Hepatic stellate cell (primary cell): ENCODE data around the gene IL17F.
"Not testable (repeated sequence)": the region's sequence is repeated elsewhere in the genome, so short reads cannot be mapped to it uniquely, and the experiment has no call there.

Experiments used
- DNase-seq: peaks from one replicate; pipeline ENCODE4 v3.0.0; 2011; ENCODE audit warnings: low spot score

IL17F gene

DNA sequence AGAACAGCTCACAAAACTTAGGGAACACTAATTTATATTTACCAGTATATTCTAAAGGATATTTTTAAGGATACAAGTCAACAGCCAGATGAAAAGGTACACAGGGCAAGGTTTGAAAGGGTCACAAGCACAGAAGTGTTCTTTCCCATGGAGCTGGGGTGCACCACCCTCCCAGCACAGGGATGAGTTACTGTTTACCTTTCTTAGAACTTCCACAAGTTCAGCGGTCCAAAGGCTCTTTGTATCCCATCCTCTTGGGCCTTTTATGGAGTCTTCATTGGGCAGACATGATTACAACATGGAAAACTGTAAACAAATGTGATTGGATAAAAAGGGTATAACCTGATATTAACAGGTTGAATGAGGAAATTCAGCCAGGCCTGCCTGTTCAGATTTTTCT lies 1.1 kb upstream of the IL17F start:
- no peak for DNase-seq

DNA sequence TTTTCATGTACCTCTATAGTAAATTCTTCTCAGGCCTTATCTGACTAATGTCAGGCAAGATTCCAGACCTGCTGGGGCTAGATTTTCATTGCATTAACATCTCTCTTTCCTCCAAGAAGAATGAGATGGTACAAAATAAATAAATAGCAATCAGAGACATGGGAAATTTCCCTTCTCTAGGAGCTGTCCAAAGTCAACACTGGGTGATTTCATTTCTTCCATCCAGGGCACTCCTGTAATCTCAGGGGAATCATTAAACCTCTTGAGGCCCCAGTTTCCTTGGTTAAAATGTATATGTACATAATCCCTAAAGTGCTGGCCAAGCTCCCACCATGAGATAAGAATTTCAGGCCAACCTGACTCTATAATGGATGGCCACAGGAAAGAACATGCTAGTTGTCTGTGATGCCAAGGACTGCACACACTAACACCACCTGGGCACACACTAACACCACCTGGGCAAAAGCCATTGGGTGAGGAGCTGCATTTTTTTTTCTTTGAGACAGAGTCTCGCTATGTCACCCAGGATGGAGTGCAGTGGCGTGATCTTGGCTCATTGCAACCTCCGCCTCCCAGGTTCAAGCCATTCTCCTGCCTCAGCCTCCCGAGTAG lies 912 bp downstream of the IL17F start:
- DNase-seq, result no peak

DNA sequence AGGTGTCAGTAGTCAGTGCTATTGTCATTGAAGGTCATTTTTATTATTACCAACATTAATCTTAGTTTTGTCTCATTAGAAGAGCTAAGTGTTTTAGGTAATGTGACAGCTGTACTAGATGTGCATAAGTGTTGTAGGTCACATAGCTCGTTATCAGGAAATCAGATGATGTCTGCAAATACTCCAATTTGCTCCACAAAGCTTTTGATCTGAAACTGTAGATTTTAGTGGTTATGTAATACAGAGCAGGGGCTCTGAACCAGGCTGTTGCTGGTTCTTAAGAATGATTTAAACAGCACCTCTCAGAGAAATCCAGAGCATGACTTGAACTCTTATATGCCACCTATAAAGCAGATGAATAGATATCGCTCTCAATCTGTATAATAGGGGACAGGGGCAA lies 2.5 kb downstream of the IL17F start:
- DNase-seq, result no peak

DNA sequence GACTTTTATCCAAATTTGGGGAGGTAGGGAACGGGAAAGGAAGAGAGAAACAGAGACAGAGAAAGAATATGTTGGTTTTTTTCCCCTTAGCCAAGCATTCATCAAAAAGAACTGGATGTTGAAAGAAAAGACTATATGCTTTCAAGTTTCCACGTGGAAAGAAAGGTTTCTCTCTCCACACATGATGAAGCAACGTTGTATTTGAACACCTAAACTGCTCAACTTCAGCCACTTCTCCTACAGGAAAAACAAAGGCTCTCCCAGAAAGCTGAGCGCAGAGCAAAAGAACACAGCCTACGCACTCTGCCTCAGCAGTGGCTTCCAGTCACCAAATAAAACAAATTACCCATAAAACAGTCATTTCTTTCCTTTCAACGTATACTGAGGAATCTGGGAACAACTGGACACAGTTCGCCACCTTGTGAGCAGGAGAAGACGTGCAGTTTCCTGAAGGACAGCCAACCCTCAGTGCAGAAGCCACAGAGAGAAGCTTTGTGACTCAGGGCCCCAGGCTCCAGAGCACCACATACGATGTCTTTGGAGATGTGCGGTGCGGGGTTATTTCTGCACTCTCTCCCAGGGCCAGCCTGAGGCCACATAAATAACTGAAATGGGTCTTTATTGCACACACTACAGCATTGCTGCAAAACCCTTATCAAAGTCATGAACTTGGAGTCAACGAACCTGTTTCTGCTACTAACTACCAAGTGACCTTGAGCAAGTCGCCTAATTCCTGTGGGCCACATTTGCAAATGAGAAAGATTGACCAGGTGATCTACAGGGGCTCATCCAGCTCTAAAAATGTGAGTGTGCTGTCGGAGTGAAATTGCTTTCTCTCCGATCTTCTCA lies 10.1 kb downstream of the IL17F start:
- DNase-seq, result peak; percentile 57

DNA sequence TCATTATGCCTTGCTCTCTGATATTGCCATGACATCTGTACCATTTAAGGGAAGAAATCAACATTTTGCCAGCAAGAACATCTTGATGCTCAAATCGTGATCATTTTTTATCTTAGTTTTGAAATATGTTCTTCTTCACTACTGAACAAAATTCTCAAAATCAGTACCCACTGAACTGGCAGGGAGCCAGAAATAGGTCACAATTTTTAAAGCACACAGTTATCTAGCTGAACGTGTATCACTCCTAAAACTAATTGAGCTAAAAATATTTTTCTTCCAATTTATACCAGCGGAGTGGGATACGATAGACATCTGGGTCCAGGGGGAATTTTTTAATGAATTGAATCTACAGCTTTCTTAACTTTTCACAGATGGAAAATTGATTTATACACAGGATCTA lies 11.3 kb downstream of the IL17F start:
- DNase-seq, result no peak

DNA sequence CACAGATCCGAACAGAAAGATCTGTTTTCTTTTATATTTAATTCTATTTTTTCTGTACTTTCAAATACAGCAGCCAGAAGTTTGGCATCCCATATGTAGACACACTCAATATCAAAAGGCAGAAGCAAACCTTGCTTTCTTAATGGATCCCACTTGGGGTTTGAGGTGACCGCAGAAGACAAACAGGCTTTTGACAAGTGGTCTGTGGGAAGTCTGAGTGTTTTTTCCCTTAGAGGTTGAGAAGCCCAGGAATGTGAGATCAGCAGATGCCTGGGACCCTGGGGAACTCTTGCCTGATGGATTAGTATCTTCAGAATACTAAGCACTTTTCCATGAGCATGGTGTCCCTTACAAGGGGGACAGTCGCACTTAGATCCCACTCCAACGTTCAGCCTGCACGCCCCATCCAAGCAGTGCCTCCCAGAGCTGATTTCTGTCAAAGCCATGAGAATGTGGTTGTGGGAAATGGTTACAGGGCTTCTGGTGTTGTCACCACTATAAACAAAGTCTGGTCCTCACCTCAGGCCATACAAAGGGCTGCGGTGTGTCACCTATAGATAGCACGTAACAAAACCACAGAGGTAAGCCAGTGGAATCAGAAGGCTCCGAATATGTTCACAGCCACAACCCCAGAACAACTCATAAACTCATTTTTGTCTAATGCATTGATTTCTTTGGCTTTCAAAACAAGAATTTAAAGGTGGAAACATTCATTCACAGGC lies 12.7 kb downstream of the IL17F start:
- no peak for DNase-seq

DNA sequence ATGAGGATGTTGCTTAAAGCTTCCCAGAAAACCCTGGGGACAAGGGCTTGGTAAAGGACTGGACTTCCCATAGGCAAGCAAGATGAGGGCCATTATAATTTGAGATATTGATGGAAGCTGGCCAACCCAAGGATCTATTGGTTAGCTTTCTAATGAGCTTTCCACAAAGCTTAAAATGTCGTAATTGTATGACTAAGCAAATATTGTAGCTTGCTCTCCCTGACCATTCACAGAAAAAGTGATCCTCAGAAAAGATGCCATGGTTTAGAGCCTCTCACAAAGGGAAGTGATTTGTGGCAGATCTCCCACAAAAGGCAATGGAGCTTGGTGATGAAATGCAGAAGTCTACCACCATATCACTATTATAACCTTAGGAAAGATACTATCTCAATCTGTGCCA lies 13.6 kb downstream of the IL17F start:
- no peak for DNase-seq

DNA sequence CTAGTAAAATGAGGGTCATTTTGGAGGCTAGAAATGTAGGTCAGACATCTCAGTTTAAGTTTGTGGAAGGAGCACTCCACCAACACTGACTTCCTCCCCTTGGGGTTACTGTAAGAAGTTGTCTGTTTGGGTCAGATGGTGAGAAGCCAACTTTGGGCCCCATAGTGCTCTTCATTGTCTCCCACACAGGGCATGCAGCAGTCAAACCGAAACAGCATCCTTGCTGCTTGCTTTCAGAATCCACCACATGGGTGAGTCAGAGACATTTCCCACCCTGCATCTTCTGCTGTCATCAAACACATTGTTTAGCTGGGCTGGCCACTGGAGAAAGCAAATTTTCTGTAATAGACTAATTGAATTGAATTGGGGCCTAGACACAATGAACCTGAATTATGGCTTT lies 16.8 kb downstream of the IL17F start:
- no peak for DNase-seq

DNA sequence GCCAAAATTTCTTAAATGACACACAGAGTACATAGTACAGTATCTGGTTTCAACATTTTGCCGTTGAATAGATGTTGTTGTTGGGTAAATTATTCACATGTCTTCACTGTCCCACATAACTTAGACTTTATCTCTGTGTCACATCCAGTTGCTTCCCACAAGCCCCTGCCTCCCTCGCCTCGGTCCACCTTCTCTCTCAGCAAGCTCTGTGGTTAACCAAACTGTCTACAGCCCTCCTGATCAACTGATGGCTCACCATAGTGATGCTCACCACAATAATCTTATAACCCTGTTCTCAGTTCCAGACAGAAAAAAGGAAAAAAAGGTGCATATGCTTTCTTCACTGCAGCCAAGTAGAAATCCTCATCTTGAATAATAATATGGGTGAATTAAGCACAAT lies 23.0 kb downstream of the IL17F start:
- no peak for DNase-seq

DNA sequence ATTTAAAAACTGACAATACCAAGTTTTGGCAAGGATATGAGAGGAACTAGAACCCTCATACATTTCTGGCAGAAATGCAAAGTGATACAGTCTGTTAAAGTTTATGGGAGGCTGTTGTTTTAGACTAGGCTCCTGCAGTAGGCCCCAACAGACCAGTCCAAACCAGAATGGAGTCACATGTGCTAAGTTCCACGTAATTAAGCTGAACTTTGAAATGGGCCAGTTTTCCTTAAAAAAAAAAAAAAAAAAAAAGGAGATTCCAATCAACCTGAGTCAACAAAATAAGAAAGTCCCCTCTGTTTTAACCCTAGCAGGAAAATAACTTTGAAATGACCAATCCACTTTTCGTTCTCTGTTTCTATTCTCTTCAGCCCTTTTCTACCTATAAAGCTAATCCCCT lies 26.5 kb downstream of the IL17F start:
- DNase-seq, result no peak

DNA sequence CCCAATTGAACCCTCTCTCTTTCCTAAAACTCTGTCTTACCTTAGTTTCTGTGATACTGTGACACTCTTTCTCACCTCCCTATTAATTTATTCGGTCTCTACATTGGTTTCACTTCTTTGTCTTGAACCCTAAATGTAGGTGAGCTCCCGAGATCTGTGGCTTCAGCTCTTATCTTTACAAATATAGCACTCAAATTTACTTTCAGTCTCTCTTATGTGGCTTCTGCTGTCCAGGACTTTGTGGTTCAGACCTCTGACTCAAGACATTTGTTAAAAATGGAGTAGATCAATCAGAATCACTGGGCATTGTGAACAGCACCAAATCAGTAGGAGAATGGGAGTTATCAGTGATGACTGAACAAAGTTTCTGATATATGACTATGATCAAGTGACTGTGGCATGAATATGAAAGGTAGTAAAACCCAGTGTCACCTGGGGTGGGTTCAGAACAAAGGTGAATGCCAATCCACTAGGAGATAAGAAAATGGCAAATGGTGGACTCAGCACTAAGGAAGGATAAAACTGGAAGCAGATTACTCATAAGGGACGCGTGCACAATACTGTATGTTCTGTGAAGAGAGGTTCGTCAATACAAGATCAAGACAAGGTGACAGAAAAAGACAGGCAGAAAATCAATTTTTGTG lies 27.2 kb downstream of the IL17F start:
- DNase-seq, result no peak

DNA sequence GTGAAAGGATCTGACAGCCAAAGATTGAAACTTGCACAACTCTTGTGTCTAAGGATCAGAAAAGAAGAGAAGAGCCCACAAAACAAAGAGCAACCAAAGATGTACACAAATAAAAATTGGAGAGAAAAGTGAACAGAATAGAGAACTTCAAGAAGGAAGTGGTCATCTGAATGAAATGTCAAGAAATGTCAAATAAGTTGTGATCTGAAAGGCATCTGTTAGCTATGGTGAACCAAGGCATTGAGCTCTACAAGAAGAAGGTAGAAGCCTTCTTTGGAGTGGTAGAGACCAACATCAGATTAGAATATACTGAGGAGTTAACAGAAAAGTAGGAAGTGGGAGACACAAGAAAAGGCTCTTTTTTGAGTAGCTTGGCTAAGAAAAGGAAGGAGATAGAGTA lies 28.5 kb downstream of the IL17F start:
- no peak for DNase-seq

DNA sequence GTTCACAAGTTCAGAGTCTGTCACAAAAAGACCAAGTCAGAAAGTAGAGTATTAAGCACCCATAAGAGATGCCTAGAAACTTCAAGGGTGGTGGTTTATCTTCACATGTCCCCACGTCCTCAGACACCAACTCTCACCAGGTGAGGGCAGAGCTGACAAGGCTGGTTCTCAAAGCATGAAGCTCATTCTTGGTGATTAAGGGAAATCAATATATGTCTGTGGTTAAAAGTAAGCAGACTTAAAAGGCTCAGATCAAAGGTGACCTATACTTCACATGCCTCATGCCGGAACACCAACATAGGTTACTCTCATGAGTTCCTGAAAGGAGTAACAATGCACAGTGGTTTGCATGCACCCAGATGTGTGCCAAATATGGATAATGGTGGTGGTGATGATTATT lies 31.2 kb downstream of the IL17F start:
- no peak for DNase-seq

DNA sequence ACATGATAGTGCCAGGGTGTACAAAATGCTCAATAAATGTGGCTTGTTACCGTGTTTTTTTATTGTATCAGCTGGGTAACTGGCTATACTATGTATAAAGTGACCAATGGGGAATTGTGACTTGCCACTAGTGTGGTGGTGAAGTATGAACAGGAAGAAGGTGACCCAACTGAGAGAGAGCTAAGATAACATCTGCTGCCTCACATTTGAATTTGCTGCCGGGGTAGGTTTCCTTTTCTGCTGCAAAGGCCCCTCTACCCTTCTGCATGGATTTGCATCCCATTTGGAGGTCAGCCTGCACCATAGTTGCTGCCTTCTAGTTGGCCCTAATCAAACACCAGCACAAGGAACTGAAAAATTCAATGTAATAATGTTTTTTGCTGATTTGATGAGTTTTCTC lies 34.1 kb downstream of the IL17F start:
- no peak for DNase-seq

DNA sequence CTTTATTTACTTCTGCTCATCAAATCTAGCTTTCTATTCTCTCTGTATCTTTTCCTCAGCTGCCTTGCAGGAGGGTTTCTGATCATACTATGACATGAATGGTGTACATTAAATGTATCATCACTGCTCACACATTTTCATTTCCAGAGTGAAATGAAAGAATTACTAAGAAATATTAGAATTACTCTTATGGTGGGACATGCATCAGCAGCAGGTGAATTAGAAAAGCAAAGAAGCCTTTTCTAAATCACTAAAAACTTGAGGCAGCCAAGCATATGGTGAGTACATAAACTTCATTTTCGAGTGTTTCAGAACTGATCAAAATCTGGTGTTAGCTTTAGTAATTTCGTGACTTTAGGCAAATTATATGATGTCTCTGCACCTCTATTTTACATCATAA lies 34.5 kb downstream of the IL17F start:
- no peak for DNase-seq

DNA sequence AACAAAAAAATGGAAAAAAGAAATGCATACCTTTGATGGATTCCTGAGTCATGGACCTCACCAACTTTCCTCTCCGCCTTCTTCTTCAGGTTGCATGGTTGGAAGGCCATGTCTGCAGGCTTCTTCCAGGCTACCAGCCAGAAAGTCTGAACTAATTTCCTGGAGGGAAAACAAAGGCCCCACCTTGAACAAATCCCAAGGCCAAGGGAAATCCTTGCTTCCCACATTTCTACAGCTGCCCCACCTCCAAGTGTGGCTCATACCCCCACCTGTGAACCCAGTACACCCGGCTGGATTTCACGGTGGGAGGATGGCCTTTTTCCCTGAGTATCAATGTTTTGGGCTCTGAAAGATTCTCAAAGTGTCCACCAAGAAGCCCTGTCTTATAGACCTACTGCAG lies 35.7 kb downstream of the IL17F start:
- DNase-seq, result no peak

DNA sequence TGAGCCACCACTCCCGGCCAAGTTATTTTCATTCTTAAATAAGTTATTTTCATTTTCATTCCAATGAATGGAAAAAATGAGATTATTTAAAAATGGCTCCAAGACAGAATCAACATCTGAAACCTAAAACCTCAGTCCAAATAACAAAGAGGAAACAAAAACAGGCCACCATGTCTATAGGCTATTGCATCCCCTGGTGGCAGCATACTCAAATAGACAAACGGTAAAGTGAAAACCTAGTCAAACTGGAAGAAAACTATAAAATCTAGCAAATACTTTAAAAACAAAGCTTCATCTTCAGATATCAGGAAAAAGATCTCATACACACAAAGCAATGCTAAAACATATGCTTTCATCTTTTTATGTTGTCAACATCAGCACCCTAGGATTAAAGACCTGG lies 37.2 kb downstream of the IL17F start:
- no peak for DNase-seq

DNA sequence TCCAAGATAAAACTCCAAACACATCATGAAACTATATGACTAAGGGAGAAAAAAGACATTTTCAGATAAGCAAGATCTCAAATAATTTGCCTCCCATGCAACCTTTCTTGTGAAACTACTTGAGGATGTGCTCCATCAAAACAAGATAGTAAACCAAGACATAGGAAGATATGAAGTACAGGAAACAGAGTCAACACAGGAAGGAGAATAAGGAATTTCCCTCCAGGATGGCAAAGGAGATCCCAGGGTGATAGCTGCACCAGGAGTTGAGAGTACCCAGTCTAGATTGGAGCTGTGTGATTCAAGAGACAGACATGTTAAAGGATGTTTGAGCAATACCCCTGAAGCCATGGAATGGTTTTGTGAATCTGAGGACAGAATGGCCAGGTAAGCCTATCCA lies 42.8 kb downstream of the IL17F start:
- no peak for DNase-seq

DNA sequence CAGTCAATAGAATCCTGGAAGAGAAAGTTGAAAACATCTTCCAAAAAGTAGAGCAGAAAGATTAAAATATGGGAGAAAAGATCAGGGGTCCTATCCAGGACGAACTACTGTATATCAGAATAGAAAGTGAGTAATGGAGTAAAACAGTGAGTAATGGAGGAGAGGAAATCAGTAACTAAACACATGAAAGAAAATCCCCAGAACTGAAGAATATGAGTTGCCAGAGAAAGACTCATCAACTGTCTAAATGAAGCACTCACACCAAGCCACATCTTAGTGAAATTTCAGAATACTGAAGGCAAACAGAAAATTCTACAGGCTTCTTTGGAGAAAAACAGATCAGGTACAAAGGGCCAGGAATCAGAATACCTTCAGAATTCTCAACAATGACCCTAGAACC lies 43.3 kb downstream of the IL17F start:
- DNase-seq, result no peak

DNA sequence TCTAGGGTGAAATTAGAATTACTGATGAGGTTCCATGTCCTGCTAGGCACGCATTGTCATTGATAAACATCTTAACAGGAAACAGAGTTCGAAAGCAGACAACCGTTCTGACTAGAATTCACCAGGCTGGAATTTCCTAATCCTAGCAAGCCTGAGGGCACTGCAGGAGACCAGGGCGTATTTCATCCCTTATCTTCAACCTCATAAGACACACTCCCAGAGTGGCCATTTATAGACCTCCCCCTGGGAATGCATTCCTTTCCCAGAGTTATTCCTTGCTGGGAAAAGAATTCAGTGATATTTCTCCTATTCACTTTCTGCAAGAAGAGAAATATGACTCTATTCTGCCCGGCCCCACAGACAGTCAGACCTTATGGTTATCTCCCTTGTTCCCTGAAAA lies 44.2 kb downstream of the IL17F start:
- DNase-seq, result not testable (repeated sequence)

DNA sequence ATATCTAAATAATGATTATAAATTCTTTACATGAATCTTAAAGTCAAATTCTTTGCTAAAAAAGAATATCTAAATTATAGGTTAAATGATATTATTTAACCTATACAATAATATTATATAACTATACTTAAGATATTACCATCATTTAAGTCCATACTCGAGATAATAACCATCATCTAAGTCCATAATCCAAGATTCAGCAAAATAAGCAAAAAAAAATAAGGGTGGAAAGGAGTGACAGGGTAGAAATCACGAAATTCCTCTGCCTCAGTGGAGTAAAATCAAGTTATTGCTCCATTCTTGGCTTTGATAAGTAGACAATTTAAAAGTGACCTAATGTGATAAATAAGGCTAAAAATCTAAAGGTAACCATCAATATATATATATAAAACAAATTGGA lies 48.4 kb downstream of the IL17F start:
- DNase-seq, result no peak

DNA sequence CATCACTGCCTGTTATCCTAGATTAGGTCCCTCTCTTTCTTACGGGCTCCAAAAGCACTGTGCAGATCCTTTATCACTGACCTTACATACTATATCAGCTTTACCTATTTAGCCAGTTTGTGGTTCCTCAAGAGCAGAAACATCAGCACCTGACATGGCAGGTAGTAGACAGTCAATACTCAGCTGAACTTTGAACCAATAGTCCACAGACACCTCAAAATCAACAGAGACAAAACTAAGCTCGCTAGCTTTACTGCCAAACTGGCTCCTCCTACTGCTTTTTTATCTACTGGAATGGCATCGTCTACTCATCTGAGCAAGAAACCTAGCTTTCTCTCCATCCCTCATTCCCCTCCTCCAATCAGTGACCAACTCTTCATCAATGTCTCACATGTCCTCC lies 52.5 kb downstream of the IL17F start:
- DNase-seq, result no peak

DNA sequence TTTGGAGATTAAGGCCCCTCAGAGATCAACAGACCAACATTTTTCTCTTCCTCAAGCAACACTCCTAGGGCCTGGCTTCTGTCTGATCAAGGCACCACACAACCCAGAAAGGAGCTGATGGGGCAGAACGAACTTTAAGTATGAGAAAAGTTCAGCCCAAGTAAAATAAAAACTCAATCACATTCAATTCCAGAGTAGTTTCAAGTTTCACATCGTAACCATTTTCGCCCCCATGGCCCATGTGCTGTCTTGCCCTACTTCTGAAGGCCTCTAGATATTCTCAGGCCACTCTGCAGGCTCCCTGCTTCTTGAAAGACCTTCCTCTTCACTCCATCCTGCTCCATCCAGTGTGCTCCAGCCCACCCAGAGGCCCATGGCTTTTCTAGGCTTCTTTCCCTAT lies 53.9 kb downstream of the IL17F start:
- DNase-seq, result no peak
